T1000 (cell line): ENCODE results near the gene CHD6.

ENCODE experiments used
- DNase-seq: peaks from one replicate; lab custom pipeline; 2025; ENCODE audit warnings: mixed read lengths; lab: John Stamatoyannopoulos, UW

The CHD6 gene

DNA sequence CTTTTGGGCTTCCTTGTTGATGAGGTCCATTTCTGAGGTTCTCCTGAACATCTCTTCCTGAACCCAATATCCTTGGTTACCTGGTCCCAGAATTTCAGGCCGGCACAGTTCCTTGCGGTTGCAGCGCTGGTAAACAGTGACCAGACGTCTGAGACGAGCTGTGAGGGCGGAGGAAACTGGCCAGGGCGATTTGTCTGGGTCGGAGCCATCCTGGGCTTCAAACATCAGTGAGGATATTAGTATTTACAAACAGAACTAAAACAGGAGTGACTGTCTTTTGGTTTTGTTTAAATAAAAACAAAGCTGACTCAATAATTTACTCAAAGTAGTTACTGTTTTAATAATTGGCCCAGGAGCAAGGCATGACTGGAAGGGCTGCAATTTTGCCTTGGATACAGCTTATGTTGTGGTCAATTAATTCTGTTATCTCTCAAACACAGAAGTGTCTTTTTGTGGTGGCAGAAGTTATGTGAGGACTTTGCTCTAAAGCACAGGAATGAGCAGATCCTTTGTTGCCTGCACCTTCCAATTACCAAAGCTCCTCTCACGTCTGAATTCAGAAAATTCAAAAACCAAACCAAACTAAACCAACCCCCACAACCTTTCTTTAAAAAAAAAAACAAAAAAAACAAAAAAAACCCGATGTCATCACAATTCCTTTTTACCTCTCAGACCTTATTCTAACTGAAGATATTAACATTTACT is 192.8 kb downstream of the CHD6 start:
- no peak for DNase-seq

DNA sequence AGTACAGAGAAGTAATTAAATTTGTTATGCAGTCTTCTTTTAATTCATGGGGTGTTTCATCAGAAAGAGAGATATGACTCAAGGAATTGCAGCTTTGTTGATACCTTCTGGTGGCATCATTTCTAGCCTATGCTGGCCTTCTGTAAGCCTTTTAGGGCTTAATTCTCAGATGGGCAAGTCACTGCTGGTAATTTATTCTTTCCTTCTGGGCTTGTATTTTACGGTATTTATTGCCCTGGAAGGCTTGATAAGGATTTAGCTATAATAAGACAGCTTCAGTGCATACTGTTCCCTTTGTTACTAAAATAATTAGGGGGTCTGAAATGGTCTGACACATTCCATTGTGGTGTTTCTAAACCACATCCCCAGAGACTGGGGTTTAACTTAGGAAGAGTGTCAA is 193.6 kb downstream of the CHD6 start:
- no peak for DNase-seq

DNA sequence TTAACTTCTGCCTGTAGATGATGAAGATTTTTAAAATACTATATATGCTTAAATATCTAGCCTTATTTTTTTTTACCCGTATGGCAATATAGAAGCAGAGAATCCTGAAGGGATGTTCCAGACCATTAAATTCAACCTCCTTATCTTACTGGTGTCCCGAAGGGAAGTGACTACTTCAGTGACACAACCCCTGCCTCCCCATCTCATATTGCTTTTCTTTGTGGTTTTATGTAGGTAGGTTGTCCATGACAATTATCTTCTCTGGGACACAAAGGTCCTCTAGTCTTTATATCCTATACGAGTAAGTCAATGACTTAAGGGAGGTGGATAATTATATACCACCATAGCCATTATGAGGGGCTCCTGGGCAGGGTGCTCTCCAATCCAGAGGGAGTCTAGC is 194.2 kb downstream of the CHD6 start:
- no peak for DNase-seq

DNA sequence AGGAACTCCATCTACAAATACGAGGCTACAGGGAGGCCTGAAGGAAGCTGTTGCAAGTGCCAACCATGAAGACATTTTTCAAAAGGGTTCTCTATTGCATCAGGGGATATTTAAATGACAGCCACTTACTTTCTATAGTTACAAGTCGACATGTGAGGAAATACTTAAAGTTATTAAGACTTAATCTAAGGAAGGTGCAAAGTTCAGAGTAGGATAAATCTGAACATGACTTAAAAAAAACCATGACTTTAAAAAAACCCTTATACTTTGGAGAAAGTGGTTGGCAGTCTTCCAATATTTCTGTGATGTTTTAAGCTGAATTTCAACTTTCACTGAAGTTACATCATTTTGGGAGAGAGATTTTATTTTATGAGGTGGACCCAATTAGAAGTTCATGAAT is 195.2 kb downstream of the CHD6 start:
- no peak for DNase-seq

DNA sequence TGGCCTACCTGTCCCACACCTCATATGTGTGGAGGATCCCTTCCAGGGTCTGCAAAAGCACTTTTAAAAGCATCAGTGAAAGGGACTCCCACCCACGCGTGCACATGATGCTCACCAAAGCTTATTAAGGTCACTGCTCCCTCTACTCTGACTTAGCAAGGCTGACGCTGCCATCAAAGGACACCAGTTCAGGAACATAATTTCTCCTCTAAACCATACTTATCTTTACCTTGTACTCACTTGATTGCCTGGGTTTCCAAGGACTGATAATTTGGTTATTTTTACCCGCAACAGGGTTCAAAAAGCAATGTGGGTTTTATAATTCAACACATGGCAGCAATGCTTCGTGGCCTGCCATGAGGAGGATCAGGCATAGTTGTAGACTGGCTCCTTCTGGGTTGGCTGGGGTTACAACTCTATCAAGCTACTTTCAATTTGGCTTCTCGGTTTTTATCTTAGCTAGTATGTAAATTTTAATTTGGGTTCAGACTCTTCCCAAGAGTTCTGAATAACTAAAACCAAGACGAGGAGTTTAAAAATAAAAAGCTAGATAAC is 199.4 kb downstream of the CHD6 start:
- no peak for DNase-seq

DNA sequence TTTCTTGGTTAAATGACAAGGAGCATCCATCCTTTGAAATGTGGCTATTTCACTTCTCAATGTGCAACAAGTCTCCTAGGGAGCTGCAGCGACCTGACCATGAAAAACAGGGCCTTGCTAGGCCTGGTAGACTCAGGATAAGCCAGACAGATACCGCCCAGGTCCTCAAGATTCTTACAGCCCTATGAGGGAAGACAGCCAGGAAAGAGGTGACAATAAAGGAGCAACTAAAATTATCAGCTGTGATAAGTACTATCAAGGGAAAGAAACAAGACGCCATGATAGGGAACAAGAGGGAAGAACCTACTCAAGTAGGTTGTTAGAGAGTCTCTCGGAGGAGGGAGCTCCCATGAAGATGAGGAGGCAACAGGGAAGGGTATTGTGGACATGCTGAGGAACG is 200.1 kb downstream of the CHD6 start:
- no peak for DNase-seq

DNA sequence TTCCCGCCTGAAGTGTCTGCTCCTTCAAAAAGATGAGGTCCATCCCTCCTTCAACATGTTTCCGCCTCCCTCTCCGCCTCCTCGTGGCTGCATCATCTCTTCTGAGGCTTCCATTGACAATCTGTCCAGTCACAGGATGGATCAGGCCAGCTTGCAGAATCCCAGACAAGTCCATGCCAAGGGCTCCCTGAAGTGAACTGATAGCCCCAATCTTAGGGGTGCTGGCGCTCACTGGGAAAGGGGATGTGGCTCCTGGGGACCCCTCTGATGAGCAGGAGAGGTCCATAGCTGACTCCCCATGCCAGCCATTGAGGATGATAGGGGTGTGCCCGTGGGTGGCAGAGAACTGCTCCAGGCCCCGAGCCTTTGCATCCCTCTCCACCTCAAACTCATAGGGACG is 203.0 kb downstream of the CHD6 start:
- no peak for DNase-seq

DNA sequence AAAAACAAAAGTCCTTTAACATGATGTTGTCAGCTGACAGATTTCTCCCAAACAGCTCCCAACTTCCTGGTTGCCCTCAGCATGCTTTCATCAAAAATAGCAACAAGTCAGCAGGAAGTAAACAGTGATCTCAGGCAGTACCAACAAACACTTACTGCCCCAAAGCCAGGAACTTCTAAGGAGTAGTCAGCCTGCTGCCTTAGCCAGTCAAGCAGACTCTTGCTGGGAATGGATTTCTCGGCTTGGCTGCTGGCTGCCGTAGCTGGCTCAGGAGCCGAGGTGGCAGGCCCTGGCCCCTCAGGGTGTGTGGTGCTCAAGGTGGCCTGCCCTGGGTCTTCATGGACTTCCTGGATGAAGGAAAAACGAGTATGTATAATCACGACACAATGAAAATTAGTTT is 205.0 kb downstream of the CHD6 start:
- no peak for DNase-seq

DNA sequence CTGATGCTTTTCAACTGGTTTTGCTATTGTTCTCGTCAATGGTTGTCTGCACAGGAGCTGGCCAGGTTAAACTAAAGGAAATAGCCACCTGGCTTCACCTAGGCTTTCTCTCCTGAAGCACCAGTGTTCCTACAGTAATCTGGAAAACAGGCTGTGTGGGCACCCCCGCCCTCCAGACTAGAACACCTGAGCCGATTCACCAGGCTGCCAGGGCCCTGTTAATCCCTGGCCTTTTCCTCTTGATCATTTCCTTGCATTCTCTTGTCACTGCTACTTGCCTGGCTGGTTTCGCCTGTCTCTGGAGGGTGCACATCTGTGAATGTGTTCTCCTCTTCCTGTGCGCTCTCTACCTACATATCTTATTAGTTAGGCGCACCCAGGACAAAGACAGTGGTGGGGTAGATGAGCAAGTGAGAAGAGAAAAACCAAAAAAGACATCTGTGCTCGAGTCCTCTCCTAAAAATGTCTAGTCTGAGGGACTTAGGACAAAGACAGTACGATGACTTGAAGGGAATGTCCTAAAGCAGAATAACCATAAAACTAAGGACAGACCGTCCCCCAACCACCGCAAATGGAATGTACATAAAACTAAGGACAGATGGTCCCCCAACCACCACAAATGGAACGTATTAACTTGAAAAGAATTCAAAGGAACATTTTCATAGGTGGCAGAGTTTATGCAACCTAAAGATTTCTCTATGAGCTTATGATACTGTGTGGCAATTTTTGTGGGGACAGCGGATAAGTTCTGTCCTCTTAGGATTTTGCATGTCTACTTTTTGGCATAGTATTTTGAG is 205.7 kb downstream of the CHD6 start:
- no peak for DNase-seq

DNA sequence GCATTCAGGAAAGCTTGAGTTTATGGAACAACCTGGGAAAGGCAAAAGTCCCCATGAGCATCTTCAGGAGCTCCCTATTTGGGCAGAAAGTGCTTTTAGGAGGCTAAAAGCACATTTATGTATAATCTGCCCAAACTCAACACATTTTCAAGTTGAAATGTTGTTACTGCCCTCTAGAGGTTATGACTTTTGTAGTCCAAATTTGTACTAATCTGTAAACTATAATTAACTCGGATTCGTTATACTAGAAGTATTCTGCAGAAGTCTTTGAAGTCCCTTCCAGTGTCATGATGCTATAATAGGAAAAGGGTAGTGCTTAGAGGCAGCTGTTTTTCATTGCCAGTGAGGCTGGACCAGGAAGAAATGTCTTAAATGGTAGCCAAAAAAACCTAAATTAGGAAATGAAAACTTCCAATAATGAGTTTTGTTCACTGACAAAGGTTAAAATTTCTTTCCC is 206.8 kb downstream of the CHD6 start:
- no peak for DNase-seq

DNA sequence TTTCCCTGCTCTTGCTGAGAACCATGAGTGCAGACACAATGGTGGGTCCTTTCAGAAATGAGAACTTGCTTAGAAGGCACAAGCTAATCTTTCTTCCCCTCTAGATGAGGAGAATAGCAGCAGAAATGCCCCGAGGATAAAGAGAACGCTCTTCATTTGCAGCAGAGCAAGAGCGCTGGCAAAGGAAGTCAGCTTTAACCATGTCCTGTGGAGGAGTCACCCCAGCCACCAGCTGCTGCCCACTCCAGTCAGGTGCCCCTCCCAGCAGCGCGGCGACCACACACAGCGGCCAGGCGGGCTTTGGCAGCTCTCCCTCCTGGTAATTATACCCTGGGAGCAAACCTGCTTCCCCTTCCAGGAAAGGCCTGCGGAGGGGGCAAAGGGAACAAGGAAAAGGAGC is 209.2 kb downstream of the CHD6 start:
- no peak for DNase-seq

DNA sequence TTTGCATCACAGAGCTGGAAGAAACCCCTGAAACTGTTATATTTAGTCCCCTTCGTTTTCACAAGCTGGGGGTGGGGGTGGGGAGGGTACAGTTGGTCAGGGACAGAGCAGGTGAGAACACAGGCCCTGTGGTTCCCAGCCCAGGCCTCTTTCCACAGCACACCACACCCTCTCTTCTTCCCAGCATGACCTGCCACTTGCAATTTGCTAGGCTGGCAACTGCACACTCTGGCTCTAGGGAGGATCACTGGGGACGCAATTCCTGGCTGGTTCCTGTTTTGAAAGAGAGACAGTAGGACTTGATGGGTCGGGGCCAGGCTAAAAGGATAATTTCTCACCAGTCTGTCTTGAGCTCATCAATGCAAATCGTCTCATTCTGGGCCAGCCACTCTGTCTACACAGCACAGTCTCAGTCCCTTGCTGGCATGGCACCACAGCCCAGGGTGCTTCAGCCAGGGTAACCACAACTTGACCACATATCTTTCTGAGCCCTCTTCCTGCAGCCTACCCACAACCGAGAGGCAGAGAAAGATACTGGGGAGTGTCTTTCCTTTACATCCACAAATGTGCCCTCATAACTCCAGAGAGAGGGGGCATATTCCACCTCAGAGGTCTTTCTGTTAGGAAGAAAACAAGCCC is 209.9 kb downstream of the CHD6 start:
- no peak for DNase-seq

DNA sequence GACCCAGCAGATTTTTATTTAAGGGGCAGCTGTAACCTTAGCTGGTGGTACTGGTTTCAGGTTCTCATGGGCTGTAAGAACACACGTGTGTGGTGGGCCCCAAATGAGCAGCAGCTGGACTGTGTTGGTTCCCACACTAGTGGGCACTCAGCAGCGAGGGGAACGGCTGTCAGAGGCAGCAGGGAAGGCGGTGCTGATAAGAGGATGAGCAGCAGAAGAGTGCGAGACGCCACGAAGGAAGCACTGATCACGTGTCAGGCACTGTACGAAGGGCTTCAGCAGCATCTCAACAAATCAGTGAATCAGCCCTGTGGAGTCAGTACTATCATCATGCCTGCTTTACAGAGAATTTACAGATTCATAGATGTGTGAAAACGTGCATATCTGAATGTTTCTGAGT is 210.6 kb downstream of the CHD6 start:
- DNase-seq: no peak

DNA sequence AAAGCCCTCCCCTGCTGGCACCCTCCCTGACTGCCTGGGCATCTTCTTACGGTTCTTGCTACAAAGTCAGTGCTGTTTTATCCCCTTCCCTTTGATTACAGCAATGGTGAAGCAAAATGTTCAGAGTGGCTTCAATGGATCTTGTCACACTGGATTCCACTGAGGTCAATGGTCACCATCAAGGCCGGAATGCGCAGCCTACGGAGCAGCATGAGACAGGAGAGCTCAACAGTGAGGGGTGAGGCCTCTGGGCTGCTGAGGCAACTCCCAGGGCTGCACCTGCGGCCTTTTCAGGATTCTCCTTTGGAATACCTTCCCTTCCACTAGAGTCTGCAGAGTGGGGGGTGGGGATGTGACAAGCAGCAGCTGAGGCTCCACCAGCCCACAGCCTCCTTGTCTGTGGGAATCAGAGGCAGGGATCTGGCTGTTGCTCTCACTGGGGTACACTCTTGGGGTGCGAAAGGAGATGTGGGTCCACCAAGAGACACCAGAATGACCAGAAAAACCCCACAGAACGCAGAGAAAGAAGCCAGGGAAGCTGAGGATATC is 211.2 kb downstream of the CHD6 start:
- DNase-seq: no peak

DNA sequence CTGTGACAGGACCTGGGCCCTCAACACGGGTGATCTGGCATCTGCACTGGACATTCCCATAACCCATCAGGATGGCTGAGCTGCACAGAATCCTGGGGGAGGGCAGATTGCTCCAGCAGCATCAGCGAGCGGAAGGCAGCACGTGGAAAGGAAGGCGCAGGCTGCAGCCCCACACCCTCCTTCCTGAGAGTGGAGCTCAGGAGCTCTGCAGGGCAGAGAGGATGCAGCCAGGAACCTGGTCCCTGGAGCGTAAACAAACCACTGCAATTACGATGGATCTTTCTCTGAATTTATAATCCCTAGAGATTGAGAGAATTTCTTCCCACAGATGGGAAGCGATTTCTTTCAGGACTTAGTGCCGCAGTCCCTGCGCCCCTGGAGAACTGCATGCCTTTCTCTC is 211.8 kb downstream of the CHD6 start:
- no peak for DNase-seq

DNA sequence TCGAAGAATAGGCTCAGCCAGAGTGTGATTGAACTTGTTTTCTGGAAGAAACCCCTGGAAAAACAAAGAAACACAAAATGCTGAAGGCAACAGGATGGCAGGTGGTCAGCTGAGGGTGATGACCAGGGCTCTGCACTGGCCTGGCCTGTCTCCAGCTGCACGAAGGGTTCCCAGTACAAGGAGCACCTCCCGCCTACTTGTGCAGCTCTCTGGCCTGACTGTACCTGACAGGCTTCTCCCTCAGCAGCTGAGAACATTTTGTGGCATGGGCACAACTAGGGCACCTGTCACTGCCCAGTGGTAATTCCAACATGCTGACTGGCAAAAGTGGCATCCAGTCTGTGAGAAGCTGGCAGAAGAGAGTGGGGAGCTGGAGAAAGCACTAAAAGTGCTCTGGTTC is 212.7 kb downstream of the CHD6 start:
- DNase-seq: no peak

DNA sequence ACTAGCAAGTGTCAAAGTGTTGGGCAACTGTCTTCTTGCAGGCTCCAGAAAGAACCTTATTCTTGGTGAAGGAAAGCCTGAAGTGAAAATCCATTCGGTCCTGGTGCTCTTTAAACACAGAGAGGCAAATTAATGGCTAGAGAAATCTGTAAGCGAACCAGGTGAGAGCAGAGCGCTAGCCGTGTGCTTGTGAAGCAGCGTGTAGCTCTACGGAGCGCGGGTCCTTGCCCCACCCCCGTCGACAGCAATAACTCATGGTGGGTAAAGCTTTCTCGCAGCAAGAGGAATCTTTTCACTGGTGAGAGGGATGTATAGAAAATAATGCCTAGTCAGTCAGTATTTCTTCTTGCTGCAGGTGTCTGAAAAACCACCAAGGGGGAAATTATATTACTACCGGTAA is 214.6 kb downstream of the CHD6 start:
- DNase-seq: no peak

DNA sequence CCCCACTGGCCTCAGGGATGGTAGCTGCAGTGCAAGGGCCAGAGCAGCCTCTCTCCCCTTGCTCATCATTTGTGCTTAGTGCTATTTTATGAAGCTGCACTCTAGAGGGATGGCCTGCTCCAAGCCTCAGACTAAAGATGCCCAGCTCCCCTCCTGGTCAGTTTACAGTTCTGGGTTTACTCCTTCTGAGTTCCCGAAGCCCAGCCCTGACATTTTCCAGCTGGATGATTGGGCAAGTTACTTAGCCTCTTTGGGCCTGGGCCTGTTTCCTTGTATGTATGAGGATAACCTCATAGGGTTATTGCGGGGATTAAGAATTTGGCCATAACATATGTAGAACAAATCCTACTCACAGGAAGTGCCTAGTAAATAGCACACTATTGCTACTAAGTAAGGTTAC is 219.8 kb downstream of the CHD6 start:
- DNase-seq: no peak

DNA sequence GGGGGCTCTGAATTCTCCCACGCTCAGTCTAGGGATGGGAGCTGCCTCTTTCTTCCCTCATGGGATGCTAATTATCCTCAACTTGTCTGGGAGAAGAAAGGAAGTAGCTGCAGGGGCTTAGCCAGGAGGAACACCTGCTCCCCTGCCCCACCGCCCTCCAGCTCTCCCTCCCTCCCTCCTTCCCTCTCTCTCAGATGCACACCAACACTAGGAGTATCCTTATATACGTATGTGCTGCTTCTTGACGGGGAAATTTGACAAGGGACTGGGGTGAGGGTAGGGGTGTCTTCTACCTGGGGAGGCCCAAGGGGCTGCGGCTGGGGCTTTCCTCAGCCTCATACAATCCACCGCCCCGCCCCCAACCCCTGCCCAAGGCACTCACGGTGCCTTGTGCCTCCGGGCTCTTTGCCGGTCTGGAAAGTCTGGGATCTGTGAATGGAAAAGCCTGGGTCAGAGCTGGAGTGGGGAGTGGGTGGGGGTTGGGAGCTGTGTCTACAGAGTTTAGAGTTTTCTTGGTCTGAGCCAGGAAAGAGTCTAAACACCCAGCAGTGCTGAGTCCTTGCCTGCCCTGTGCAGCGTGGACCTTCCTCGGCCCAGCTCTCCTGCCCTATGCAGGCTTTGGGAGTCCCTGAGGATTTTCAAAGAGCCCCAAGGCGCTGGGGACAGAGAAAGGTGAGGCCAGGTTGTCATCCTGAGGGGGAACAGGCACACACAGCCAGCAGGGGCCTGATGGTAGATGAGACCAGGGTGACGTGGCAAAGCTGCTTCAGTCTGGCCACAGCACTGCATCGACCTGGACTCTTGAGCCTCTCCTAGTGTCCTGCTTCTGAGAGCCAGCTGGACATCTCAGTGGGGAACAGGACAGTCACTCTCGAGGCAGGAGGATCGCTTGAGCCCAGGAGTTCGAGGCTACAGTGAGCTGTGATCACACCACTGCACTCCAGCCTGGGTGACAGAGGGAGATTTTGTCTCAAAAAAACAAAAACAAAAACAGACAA is 222.2 kb downstream of the CHD6 start:
- DNase-seq: no peak

DNA sequence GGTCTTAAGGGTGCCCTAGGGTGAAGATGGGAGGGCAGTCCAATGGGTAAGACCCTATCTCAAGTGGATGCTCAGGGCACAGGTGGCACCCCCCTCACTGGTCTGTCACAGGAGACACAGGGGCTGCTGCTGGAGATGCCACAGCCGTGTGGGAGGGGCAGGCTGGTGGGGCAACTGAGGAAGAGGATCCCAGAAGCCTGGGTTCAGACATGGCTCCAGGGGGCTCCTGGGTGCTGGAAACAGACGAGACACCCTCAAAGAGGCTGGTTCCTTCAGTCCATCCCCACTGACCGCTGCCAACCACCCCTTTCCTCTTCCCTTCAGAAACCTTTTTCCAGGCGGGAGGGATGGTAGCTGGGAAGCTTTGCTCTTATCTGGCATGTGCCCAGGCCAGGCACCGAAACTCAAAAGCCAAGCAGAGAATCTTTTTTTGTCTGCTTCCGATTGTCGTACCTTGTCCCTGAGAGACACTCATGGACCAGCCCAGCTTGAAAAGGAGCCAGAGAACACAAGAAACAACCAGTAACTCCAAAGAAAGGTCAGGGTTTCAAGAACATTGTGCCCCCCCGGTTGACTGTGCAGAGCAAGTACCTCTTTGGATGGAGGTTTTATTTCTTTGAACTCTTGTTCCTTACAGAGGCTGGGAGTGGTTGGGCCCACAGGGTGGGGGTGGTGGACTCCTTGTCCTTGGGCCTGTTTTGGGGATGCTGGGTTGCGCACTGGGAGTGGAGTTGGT is 223.1 kb downstream of the CHD6 start:
- DNase-seq: no peak

DNA sequence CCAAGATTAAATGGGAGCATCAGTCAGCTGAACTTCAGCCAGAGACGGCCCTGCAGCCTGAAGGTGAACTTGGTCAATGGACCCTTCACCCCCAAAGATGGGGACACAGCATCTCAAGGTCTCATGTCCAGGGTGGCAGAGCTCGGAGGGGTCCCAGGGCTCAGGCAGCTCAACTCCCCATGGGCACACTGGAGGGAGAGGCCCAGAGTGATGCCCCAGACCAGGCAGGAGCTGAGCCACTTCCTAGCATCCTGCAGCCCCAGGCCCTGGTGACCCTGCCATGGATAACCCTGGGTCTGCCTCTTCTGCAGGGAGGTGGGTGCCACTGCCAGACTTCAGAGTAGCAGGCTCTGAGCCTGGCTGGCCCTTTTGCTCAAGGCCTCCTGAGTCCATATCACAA is 224.1 kb downstream of the CHD6 start:
- no peak for DNase-seq
